ENCODE measurements around the gene TAPBPL. TPM values are rescaled to one million over a fixed set of nuclear protein-coding genes. Genes with fewer than 3 reads are reported as not detected.

TAPBPL gene
- total RNA-seq, 1 experiment from 2014 or later: 20.5 TPM

Other genes starting within 250 kb of the TAPBPL start
- gene PLEKHG6, start 141.4 kb upstream of the TAPBPL start, total RNA-seq (2014; rRNA removed; shearing (Covaris generic); ENCODE audit: low replicate concordance): 1.0 and 2.0 TPM in 2 replicates
- gene TNFRSF1A, start 110.0 kb upstream of the TAPBPL start, total RNA-seq (2014; rRNA removed; shearing (Covaris generic); ENCODE audit: low replicate concordance): 121 and 171 TPM in 2 replicates
- 0.12 and 5.7 TPM in 2 replicates for gene SCNN1A, start 76.5 kb upstream of the TAPBPL start, total RNA-seq (2014; rRNA removed; shearing (Covaris generic); ENCODE audit: low replicate concordance)
- gene LTBR, start 67.9 kb upstream of the TAPBPL start, total RNA-seq (2014; rRNA removed; shearing (Covaris generic); ENCODE audit: low replicate concordance): 102 and 136 TPM in 2 replicates
- gene CD27, start 7.1 kb upstream of the TAPBPL start, total RNA-seq (2014; rRNA removed; shearing (Covaris generic); ENCODE audit: low replicate concordance): not detected in 2 replicates
- gene VAMP1, start 18.6 kb downstream of the TAPBPL start, total RNA-seq (2014; rRNA removed; shearing (Covaris generic); ENCODE audit: low replicate concordance): 11.0 and 16.2 TPM in 2 replicates
- gene MRPL51, start 41.2 kb downstream of the TAPBPL start, total RNA-seq (2014; rRNA removed; shearing (Covaris generic); ENCODE audit: low replicate concordance): 304 and 400 TPM in 2 replicates
- gene NCAPD2, start 42.1 kb downstream of the TAPBPL start, total RNA-seq (2014; rRNA removed; shearing (Covaris generic); ENCODE audit: low replicate concordance): 90.6 and 97.5 TPM in 2 replicates
- 10,373 and 12,033 TPM in 2 replicates for gene GAPDH, start 82.5 kb downstream of the TAPBPL start, total RNA-seq (2014; rRNA removed; shearing (Covaris generic); ENCODE audit: low replicate concordance)
- 15.3 and 15.9 TPM in 2 replicates for gene IFFO1, start 104.0 kb downstream of the TAPBPL start, total RNA-seq (2014; rRNA removed; shearing (Covaris generic); ENCODE audit: low replicate concordance)
- 24.8 and 56.0 TPM in 2 replicates for gene NOP2, start 116.2 kb downstream of the TAPBPL start, total RNA-seq (2014; rRNA removed; shearing (Covaris generic); ENCODE audit: low replicate concordance)
- gene CHD4, start 155.3 kb downstream of the TAPBPL start, total RNA-seq (2014; rRNA removed; shearing (Covaris generic); ENCODE audit: low replicate concordance): 122 and 157 TPM in 2 replicates
- not detected in 2 replicates for gene LPAR5, start 183.9 kb downstream of the TAPBPL start, total RNA-seq (2014; rRNA removed; shearing (Covaris generic); ENCODE audit: low replicate concordance)
- 1.9 TPM in 1 of 2 replicates, not detected in the other for gene ACRBP, start 195.4 kb downstream of the TAPBPL start, total RNA-seq (2014; rRNA removed; shearing (Covaris generic); ENCODE audit: low replicate concordance)
- gene ING4, start 211.1 kb downstream of the TAPBPL start, total RNA-seq (2014; rRNA removed; shearing (Covaris generic); ENCODE audit: low replicate concordance): 23.2 and 35.3 TPM in 2 replicates
- 23.8 and 26.5 TPM in 2 replicates for gene ZNF384, start 237.3 kb downstream of the TAPBPL start, total RNA-seq (2014; rRNA removed; shearing (Covaris generic); ENCODE audit: low replicate concordance)
- not detected in 2 replicates for gene PIANP, start 248.8 kb downstream of the TAPBPL start, total RNA-seq (2014; rRNA removed; shearing (Covaris generic); ENCODE audit: low replicate concordance)

Measured in Caki2 (cell line).